ENCODE measurements around the gene EHBP1L1. TPM values are rescaled to one million over a fixed set of nuclear protein-coding genes. Genes with fewer than 3 reads are reported as not detected.

Gene EHBP1L1
- total and polyA plus RNA-seq, 8 donors, result 28.5 to 133 (median 36.0) TPM

GRCh38 chr11:65599216-65599954, 23.5 kb downstream of the EHBP1L1 start:
- Histone ChIP-seq H3K4me1 (peaks cover 4 to 11% of the 10 kb centered on the region in 2 donors), H3K9me3 (no peaks in the 10 kb centered on the region), H3K27me3 (no peaks in the 10 kb centered on the region), H3K27ac (no peak overlapping the region), H3K36me3 (peaks cover 0 to 79% of the 10 kb centered on the region in 2 donors), H3K4me3 (no peak overlapping the region)
- no peak for DNase-seq
- intact Hi-C loops (cut with DNase I), result loop anchor here in 1 of 2 donors (10.0 kb wide), 1 partner anchor 55 kb away; no protein-coding TSS in a partner anchor
- ATAC-seq, result no peak
- TF ChIP-seq CTCF (IDR thresholded peaks at IDR 0.05), result no peak

GRCh38 chr11:65599955-65600246, 24.0 kb downstream of the EHBP1L1 start:
- no peaks in the 10 kb centered on the region for H3K9me3 ChIP-seq
- no peak for DNase-seq
- H3K36me3 ChIP-seq, result peaks cover 0 to 84% of the 10 kb centered on the region in 2 donors
- intact Hi-C loops (cut with DNase I), result loop anchor here in 1 of 2 donors (10.0 kb wide), 1 partner anchor 55 kb away; no protein-coding TSS in a partner anchor
- no peak for ATAC-seq
- H3K27ac ChIP-seq, result no peak overlapping the region
- H3K4me1 ChIP-seq, result peaks cover 4 to 6% of the 10 kb centered on the region in 2 donors
- H3K4me3 ChIP-seq, result no peak overlapping the region
- H3K27me3 ChIP-seq, result no peaks in the 10 kb centered on the region
- no peak for TF ChIP-seq CTCF (IDR thresholded peaks at IDR 0.05)

- Histone ChIP-seq H3K4me3 (no peak overlapping the region), H3K9me3 (no peaks in the 10 kb centered on the region), H3K27me3 (no peaks in the 10 kb centered on the region), H3K27ac (no peak overlapping the region), H3K36me3 (peaks cover 0 to 97% of the 10 kb centered on the region in 2 donors), H3K4me1 (peaks cover 8 to 27% of the 10 kb centered on the region in 2 donors)
- no peak for TF ChIP-seq CTCF (IDR thresholded peaks at IDR 0.05)
- ATAC-seq, result no peak
- intact Hi-C loops (cut with DNase I), result no loop called here
- no peak for DNase-seq
Measured at GRCh38 chr11:65604258-65604657, 28.4 kb downstream of the EHBP1L1 start.

- H3K4me1 ChIP-seq, result peaks cover 31 to 54% of the 10 kb centered on the region in 2 donors
- ATAC-seq (peak; percentile 97), DNase-seq (peak; percentile 76 to 93 (median 92))
- H3K36me3 ChIP-seq, result peaks cover 0 to 83% of the 10 kb centered on the region in 2 donors
- H3K27me3 ChIP-seq, result no peaks in the 10 kb centered on the region
- TF ChIP-seq CTCF (IDR thresholded peaks at IDR 0.05), result no peak
- intact Hi-C loops (cut with DNase I), result no loop called here
- H3K4me3 ChIP-seq, result peak overlapping the region in 1 of 2 donors; percentile 17
- H3K9me3 ChIP-seq, result no peaks in the 10 kb centered on the region
- H3K27ac ChIP-seq, result peak overlapping the region; percentile 55 to 79
Measured at GRCh38 chr11:65606876-65607613, 31.2 kb downstream of the EHBP1L1 start.
